ENCODE results near the gene NELFB.

- TF ChIP-seq ELF4 (CRISPR knock-in tag; IDR thresholded peaks at IDR 0.05; ENCODE audit: low read depth) (no peak), HMGXB4 (CRISPR knock-in tag; IDR thresholded peaks at IDR 0.05) (no peak), CTCF (IDR thresholded peaks at IDR 0.05) (no peak), ZMAT4 (CRISPR knock-in tag; IDR thresholded peaks at IDR 0.05) (no peak), IRF2 (CRISPR knock-in tag; IDR thresholded peaks at IDR 0.05; ENCODE audit: borderline replicate concordance, low read depth) (no peak), USF1 (CRISPR knock-in tag; IDR thresholded peaks at IDR 0.05) (no peak), GTF2I (CRISPR knock-in tag; conservative IDR thresholded peaks at IDR 0.05) (no peak), SMAD3 (CRISPR knock-in tag; IDR thresholded peaks at IDR 0.05; ENCODE audit: borderline replicate concordance) (no peak), NR1H2 (CRISPR knock-in tag; IDR thresholded peaks at IDR 0.05) (no peak), SP1 (CRISPR knock-in tag; conservative IDR thresholded peaks at IDR 0.05) (no peak), NR2C2 (CRISPR knock-in tag; IDR thresholded peaks at IDR 0.05) (no peak)
Observed at GRCh38 chr9:137206602-137207001, 48.5 kb upstream of the NELFB start.

Data from WTC11 (cell line).